Endothelial cell of umbilical vein (primary cell): ENCODE data around the gene STK17B. TPM values are rescaled to one million over a fixed set of nuclear protein-coding genes. Genes with fewer than 3 reads are reported as not detected.

Source experiments
- BruUV-seq: library from RNA; stranded (reverse); fragments of 400-500 nt; replicated peaks from 2 replicates; lab custom pipeline; 2021; lab: Mats Ljungman, UMichigan
- CTCF ChIA-PET: fragments of 300-600, 350-600 bp; sonication (Branson Sonifier 250); formaldehyde crosslinking; loops from one replicate; lab custom pipeline; 2021; ENCODE audit warnings: antibody characterized with exemption, inconsistent platforms; lab: Charles Lee
- POLR2A ChIA-PET: fragments of 300-600, 350-600 bp; sonication (Branson Sonifier 250); formaldehyde crosslinking; loops from one replicate; lab custom pipeline; 2021; ENCODE audit warnings: antibody characterized with exemption, inconsistent platforms; lab: Charles Lee
- DNase-seq: peaks from one replicate; pipeline ENCODE4 v3.0.0-alpha.2; 2011; ENCODE audit warnings: low read depth, low spot score
- FAIRE-seq: peaks from 2 replicates; lab custom pipeline; 2011; peaks lifted over from hg19 to GRCh38; lab: Jason Lieb, UNC
- H2AFZ ChIP-seq: 2 replicates; pipeline ENCODE4 v1.6.0; 2012; ENCODE audit warnings: low read depth, low read length, control low read depth, inconsistent platforms
- H3K27ac ChIP-seq: 2 replicates; pipeline ENCODE4 v1.5.1; 2011; ENCODE audit warnings: low read depth, mild to moderate bottlenecking, control low read depth, low read length, moderate library complexity; ENCODE audit not compliant: insufficient read depth
- H3K27me3 ChIP-seq, 2 experiments: 2 replicates each; pipeline versions ENCODE4 v1.6.0 to v1.6.1; 2011; ENCODE audit warnings: low read length in 2 of 2, mixed read lengths in 1 of 2; ENCODE audit not compliant: control insufficient read depth in 2 of 2, insufficient read depth in 2 of 2
- H3K36me3 ChIP-seq, 2 experiments: 2 replicates in 1 of 2; 3 replicates in 1 of 2; pipeline ENCODE4 v1.5.1; 2011; ENCODE audit warnings: low read length in 2 of 2, mild to moderate bottlenecking in 1 of 2, moderate library complexity in 1 of 2; ENCODE audit not compliant: control insufficient read depth in 2 of 2, insufficient read depth in 2 of 2; ENCODE audit errors: extremely low read depth in 1 of 2
- H3K4me1 ChIP-seq: 3 replicates; pipeline ENCODE4 v1.5.1; 2011; ENCODE audit warnings: mild to moderate bottlenecking, low read length; ENCODE audit not compliant: control insufficient read depth, insufficient read depth; ENCODE audit errors: extremely low read depth
- H3K4me2 ChIP-seq: 2 replicates; pipeline ENCODE4 v1.6.1; 2011; ENCODE audit warnings: low read length, control low read depth, mixed read lengths; ENCODE audit not compliant: insufficient read depth
- H3K4me3 ChIP-seq, 3 experiments: fragments of 200-600 bp in 1 of 3; sonication (generic), shearing (Covaris generic) in 1 of 3; replicated peaks in 1 of 3; 2 replicates each; pipeline ENCODE4 v1.5.1; 2011 to 2016; ENCODE audit warnings: control low read depth in 3 of 3, low read length in 3 of 3, mild to moderate bottlenecking in 2 of 3, inconsistent platforms in 1 of 3, low read depth in 1 of 3, moderate library complexity in 1 of 3; ENCODE audit not compliant: insufficient read depth in 1 of 3
- H3K79me2 ChIP-seq: 2 replicates; pipeline ENCODE4 v1.6.0; 2012; ENCODE audit warnings: low read length, inconsistent platforms; ENCODE audit not compliant: control insufficient read depth, insufficient read depth
- H3K9ac ChIP-seq: replicated peaks from 2 replicates; pipeline ENCODE3; 2011; ENCODE audit warnings: low read length, control low read depth; ENCODE audit not compliant: insufficient read depth; ENCODE audit errors: extremely low read depth
- H3K9me1 ChIP-seq: replicated peaks from 3 replicates; pipeline ENCODE4 v1.6.0; 2011; ENCODE audit warnings: mild to moderate bottlenecking, low read length; ENCODE audit not compliant: control insufficient read depth, insufficient read depth; ENCODE audit errors: extremely low read depth
- H3K9me3 ChIP-seq: replicated peaks from 2 replicates; pipeline ENCODE4 v1.5.1; 2012; ENCODE audit warnings: low read length, inconsistent platforms; ENCODE audit not compliant: control insufficient read depth, insufficient read depth
- H4K20me1 ChIP-seq: replicated peaks from 2 replicates; pipeline ENCODE3; 2011; ENCODE audit warnings: mild to moderate bottlenecking, low read length; ENCODE audit not compliant: control insufficient read depth, insufficient read depth; ENCODE audit errors: extremely low read depth
- EZH2 ChIP-seq: IDR thresholded peaks from 2 replicates; pipeline ENCODE4 v1.6.1; 2012; ENCODE audit warnings: borderline replicate concordance, low read depth, mild to moderate bottlenecking, moderate library complexity, low read length, inconsistent platforms; ENCODE audit not compliant: severe bottlenecking
- FOS ChIP-seq: IDR thresholded peaks from 2 replicates; pipeline ENCODE4 v1.6.1; 2011; ENCODE audit warnings: mild to moderate bottlenecking, low read length, moderate library complexity, borderline replicate concordance; ENCODE audit not compliant: insufficient read depth
- GATA2 ChIP-seq: IDR thresholded peaks from 2 replicates; pipeline ENCODE4 v1.7.0; 2011; ENCODE audit warnings: low read depth, mild to moderate bottlenecking, moderate library complexity, mixed read lengths, low read length; ENCODE audit not compliant: insufficient read length, insufficient read depth
- JUN ChIP-seq: IDR thresholded peaks from 2 replicates; pipeline ENCODE4 v1.6.1; 2011; ENCODE audit warnings: borderline replicate concordance, low read depth; ENCODE audit not compliant: insufficient read length, insufficient read depth
- MAX ChIP-seq: IDR thresholded peaks from 2 replicates; pipeline ENCODE4 v1.6.1; 2011; ENCODE audit not compliant: insufficient read depth, insufficient read length
- MYC ChIP-seq: IDR thresholded peaks from one replicate; pipeline ENCODE4 v1.6.1; 2011; ENCODE audit warnings: mild to moderate bottlenecking, low read depth, low read length
- POLR2A ChIP-seq: IDR thresholded peaks from 2 replicates; pipeline ENCODE4 v1.6.1; 2012; ENCODE audit warnings: low read depth, mild to moderate bottlenecking, control low read depth, low read length
- POLR2AphosphoS5 ChIP-seq: IDR thresholded peaks from 2 replicates; pipeline ENCODE4 v1.6.1; 2012; ENCODE audit warnings: low read depth, mild to moderate bottlenecking, control low read depth, low read length, moderate library complexity; ENCODE audit not compliant: insufficient read depth
- dilution Hi-C: fragments of 300-500 bp; cut with MboI; formaldehyde crosslinking; loops from one replicate; pipeline ENCODE4 v1.15.0; 2019; ENCODE audit warnings: low sequenced_read_pairs; ENCODE audit not compliant: extremely low pct_ligation_motif_present
- intact Hi-C: fragments of 100-400 bp; cut with micrococcal nuclease; formaldehyde crosslinking; loops from one replicate; pipeline ENCODE4 v1.10.0; 2022
- polyA plus RNA-seq, 4 experiments: library from polyadenylated mRNA; depleted of rRNA in 3 of 4; stranded (reverse) in 3 of 4; unstranded in 1 of 4; fragments of >200 nt; gene quantifications; 2 replicates each; pipeline versions ENCODE4 v1.2.1 to v1.2.3, GENCODE V29; 2011 to 2012; ENCODE audit warnings: missing spikeins in 1 of 4
- total RNA-seq: library from RNA; stranded (reverse); gene quantifications from 2 replicates; pipeline ENCODE4 v1.2.3, GENCODE V29; 2021
- TF ChIP-seq, protein P1 (sequence below), 2 donors: IDR thresholded peaks; 1 replicate in 1 of 2; 2 replicates in 1 of 2; pipeline ENCODE4 v1.5.1; 2011; ENCODE audit warnings: low read length in 2 of 2, mild to moderate bottlenecking in 2 of 2, moderate library complexity in 2 of 2, control low read depth in 1 of 2, inconsistent platforms in 1 of 2, low read depth in 1 of 2; ENCODE audit not compliant: insufficient read depth in 1 of 2; ENCODE audit errors: extremely low read depth in 1 of 2

STK17B gene
- total and polyA plus RNA-seq, 2 donors (not counting 3 experiments of a cell fraction or from before 2014, with no cell fraction given), result 2.5 to 16.6 TPM

- no peak overlapping the region for H2AFZ ChIP-seq
- no peak overlapping the region for H3K9ac ChIP-seq
- dilution Hi-C loops (no loop called here), intact Hi-C loops (no loop called here)
- H3K4me2 ChIP-seq, result no peak overlapping the region
- BruUV-seq, result no TSS peak
- H3K4me3 ChIP-seq, result no peak overlapping the region
- TF ChIP-seq, protein P1, sequence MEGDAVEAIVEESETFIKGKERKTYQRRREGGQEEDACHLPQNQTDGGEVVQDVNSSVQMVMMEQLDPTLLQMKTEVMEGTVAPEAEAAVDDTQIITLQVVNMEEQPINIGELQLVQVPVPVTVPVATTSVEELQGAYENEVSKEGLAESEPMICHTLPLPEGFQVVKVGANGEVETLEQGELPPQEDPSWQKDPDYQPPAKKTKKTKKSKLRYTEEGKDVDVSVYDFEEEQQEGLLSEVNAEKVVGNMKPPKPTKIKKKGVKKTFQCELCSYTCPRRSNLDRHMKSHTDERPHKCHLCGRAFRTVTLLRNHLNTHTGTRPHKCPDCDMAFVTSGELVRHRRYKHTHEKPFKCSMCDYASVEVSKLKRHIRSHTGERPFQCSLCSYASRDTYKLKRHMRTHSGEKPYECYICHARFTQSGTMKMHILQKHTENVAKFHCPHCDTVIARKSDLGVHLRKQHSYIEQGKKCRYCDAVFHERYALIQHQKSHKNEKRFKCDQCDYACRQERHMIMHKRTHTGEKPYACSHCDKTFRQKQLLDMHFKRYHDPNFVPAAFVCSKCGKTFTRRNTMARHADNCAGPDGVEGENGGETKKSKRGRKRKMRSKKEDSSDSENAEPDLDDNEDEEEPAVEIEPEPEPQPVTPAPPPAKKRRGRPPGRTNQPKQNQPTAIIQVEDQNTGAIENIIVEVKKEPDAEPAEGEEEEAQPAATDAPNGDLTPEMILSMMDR (IDR thresholded peaks at IDR 0.05; ENCODE audit: extremely low read depth in 1 of 2, insufficient read depth in 1 of 2, low read depth in 1 of 2, low read length in 2 of 2), result no peak
- TF ChIP-seq GATA2 (no peak), MYC (no peak), POLR2AphosphoS5 (no peak), JUN (no peak), MAX (no peak), POLR2A (no peak), FOS (no peak), EZH2 (no peak)
- no peak for FAIRE-seq
- H3K4me1 ChIP-seq, result no peaks in the 10 kb centered on the region
- no peaks in the 10 kb centered on the region for H3K9me1 ChIP-seq
- DNase-seq, result no peak
- H4K20me1 ChIP-seq, result no peaks in the 10 kb centered on the region
- H3K27me3 ChIP-seq, result no peaks in the 10 kb centered on the region
- ChIA-PET CTCF (interaction anchor here (0.9 to 1.4 kb wide), 3 partner anchors 8 to 19 kb away, joined by 3 to 6 read pairs (median 3); partner anchors contain the start of gene DNAH7), POLR2A (no interaction called here)
- H3K79me2 ChIP-seq, result no peaks in the 10 kb centered on the region
- no peaks in the 10 kb centered on the region for H3K9me3 ChIP-seq
- H3K36me3 ChIP-seq, result no peaks in the 10 kb centered on the region
- no peak overlapping the region for H3K27ac ChIP-seq
These were observed 84.6 kb downstream of the STK17B start for GRCh38 chr2:196086517-196087368.
